HFF-Myc (cell line): ENCODE data around the gene UVRAG.

Experiments
- DNase-seq: peaks from one replicate; pipeline ENCODE4 v3.0.0-alpha.2; 2011; ENCODE audit warnings: low read depth; ENCODE audit errors: extremely low read depth
- H3K4me3 ChIP-seq: replicated peaks from 2 replicates; pipeline ENCODE4 v1.5.1; 2011; ENCODE audit warnings: low read depth, mild to moderate bottlenecking, control low read depth, low read length
- TF ChIP-seq, protein P1 (sequence below): IDR thresholded peaks from 2 replicates; pipeline ENCODE4 v1.5.1; 2012; ENCODE audit warnings: mild to moderate bottlenecking, low read depth, low read length, control low read depth; ENCODE audit errors: missing control alignments

UVRAG gene

DNA sequence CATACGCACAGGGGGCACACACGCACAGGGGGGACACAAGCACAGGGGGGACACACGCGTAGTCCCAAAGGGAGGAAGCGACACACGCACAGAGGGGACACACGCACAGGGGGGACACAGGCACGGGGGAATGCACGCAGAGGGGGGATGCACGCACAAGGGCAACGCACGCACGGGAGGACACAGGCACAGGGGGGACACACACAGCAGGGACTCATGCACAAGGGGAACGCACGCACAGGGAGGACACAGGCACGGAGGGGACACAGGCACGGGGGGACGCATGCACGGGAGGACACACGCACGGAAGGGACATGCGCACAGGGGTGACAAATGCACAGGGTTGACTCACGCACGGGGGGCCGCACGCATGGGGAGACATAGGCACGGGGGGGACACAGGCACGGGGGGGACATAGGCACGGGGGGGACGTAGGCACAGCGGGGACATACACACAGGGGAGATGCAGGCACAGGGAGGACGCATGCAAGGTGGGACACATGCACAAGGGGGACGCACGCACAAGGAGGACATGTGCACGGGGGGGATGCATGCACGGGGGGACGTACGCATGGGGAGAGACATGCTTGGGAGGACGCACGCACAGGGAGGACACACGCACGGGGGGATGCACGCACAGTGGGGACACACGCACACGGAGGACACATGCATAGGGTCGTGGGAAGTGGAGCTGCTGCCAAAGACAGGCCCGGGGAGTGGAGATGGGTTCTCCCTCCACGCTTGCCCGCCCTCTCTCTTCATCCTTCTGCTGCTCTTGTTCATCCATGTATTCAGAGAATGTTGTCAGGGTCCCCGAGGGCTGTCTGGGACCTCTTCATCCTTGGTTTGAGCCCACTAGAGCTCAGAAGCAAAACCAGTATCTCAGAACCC lies 350.1 kb downstream of the UVRAG start:
- TF ChIP-seq, protein P1, sequence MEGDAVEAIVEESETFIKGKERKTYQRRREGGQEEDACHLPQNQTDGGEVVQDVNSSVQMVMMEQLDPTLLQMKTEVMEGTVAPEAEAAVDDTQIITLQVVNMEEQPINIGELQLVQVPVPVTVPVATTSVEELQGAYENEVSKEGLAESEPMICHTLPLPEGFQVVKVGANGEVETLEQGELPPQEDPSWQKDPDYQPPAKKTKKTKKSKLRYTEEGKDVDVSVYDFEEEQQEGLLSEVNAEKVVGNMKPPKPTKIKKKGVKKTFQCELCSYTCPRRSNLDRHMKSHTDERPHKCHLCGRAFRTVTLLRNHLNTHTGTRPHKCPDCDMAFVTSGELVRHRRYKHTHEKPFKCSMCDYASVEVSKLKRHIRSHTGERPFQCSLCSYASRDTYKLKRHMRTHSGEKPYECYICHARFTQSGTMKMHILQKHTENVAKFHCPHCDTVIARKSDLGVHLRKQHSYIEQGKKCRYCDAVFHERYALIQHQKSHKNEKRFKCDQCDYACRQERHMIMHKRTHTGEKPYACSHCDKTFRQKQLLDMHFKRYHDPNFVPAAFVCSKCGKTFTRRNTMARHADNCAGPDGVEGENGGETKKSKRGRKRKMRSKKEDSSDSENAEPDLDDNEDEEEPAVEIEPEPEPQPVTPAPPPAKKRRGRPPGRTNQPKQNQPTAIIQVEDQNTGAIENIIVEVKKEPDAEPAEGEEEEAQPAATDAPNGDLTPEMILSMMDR: no peak
- DNase-seq: no peak
- H3K4me3 ChIP-seq: no peak overlapping the region

- H3K4me3 ChIP-seq: no peak overlapping the region
- TF ChIP-seq, protein P1: no peak
- DNase-seq: no peak
Observed at GRCh38 chr11:76166314-76166713, 351.3 kb downstream of the UVRAG start.

GRCh38 chr11:76167590-76167989 lies 352.6 kb downstream of the UVRAG start:
- no peak overlapping the region for H3K4me3 ChIP-seq
- no peak for DNase-seq
- TF ChIP-seq, protein P1: no peak

DNA sequence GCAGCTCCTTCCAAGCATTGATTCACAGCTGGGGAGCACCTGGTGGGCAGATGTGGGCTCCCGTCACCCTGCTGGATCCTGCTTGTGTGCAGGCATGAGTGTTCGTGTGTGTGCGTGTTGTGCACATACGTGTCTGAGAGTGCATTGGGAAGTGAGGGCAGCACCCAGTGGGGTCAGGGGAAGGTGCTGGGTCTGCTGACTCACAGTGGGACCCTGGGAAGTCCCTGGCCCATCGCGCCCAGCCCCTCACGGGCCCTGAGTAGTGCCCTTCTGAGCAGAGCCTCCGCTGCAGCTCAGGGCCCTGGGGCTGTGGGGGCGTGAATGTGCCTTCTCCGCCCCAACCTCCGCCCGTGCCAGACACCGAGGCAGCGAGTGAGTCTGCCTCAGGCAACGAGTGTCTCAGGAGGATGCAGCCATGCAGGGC lies 354.5 kb downstream of the UVRAG start:
- DNase-seq: peak; percentile 37
- TF ChIP-seq, protein P1: no peak
- H3K4me3 ChIP-seq: no peak overlapping the region

GRCh38 chr11:76170468-76170867 lies 355.5 kb downstream of the UVRAG start:
- DNase-seq: no peak
- H3K4me3 ChIP-seq: no peak overlapping the region
- TF ChIP-seq, protein P1: no peak

DNA sequence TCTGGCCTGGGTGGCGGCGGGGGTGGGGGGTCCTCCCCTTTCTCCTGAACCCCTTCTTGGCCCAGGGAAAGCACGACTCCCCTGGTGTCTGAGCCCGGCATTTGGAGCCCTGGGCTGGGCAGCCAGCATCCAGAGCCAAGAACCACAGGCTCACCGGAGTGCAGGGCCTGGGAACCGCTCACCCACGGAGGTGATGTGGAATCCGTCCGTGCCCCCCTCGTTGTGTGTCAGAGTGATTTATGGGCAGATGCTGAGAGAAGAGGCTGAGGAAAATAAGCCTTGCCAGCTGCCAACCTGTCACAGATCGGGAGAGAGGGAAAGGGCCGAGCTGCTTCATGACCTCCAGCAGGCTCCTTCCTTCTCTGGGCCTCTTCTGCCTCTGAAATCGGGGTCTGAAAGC lies 357.6 kb downstream of the UVRAG start:
- DNase-seq: no peak
- TF ChIP-seq, protein P1: no peak
- H3K4me3 ChIP-seq: no peak overlapping the region
